ENCODE data around the gene POU2F2.

GRCh38 chr19:42125536-42125935, 6.7 kb downstream of the POU2F2 start:
- TF ChIP-seq CBX3 (IDR thresholded peaks at IDR 0.05; ENCODE audit: borderline replicate concordance, low read depth) (no peak), TCF7 (IDR thresholded peaks at IDR 0.05; ENCODE audit: borderline replicate concordance) (no peak), ZNF207 (IDR thresholded peaks at IDR 0.05; ENCODE audit: borderline replicate concordance) (no peak), CHD4 (IDR thresholded peaks at IDR 0.05) (no peak), PRDM15 (CRISPR knock-in tag; IDR thresholded peaks at IDR 0.05) (no peak)

Data from GM12878 (cell line).